Stomach (tissue), 9 donors: Measurements from ENCODE around the gene CABP2. TPM values are rescaled to one million over a fixed set of nuclear protein-coding genes. Genes with fewer than 3 reads are reported as not detected.

Source experiments
- DNase-seq, 2 donors: peaks; one replicate each; pipeline versions ENCODE4 v3.0.0 to v3.0.0-alpha.2; 2013 to 2019
- H3K27ac ChIP-seq, 5 donors: fragments of 200-600 bp in 4 of 5; sonication (generic) in 4 of 5; one replicate each; pipeline ENCODE4 v1.5.1; 2013 to 2019; ENCODE audit warnings: mild to moderate bottlenecking in 1 of 5, moderate library complexity in 1 of 5
- H3K27me3 ChIP-seq, 3 donors: fragments of 200-600 bp; sonication (generic); one replicate each; pipeline ENCODE4 v1.5.1; 2017 to 2019; ENCODE audit warnings: mixed run types in 1 of 3
- H3K36me3 ChIP-seq, 4 donors: fragments of 200-600 bp; sonication (generic); 1 replicate in 3 of 4; 2 replicates in 1 of 4; pipeline ENCODE4 v1.5.1; 2016 to 2019
- H3K4me1 ChIP-seq, 4 donors: fragments of 200-600 bp; sonication (generic); one replicate each; pipeline ENCODE4 v1.5.1; 2016 to 2019
- H3K4me3 ChIP-seq, 4 donors: fragments of 200-600 bp; sonication (generic) in 3 of 4; one replicate each; pipeline ENCODE4 v1.5.1; 2016 to 2019; ENCODE audit warnings: mild to moderate bottlenecking in 1 of 4
- H3K9me3 ChIP-seq, 4 donors: fragments of 200-600 bp; sonication (generic); one replicate each; pipeline ENCODE4 v1.5.1; 2016 to 2019
- CTCF ChIP-seq, 7 experiments: fragments of 450-650 bp in 4 of 7; fragments of 200-600 bp in 3 of 7; sonication (generic) in 3 of 7; IDR thresholded peaks; one replicate each; pipeline ENCODE4 v1.5.1; 2016 to 2019; ENCODE audit warnings: antibody characterized with exemption in 7 of 7, control low read depth in 2 of 7, mild to moderate bottlenecking in 1 of 7
- EP300 ChIP-seq: sonication (generic); formaldehyde crosslinking; IDR thresholded peaks from one replicate; pipeline ENCODE4 v1.6.1; 2017; ENCODE audit warnings: antibody characterized with exemption
- POLR2A ChIP-seq, 4 donors: fragments of 450-650 bp; IDR thresholded peaks; one replicate each; pipeline ENCODE4 v1.6.1; 2016; ENCODE audit warnings: antibody characterized with exemption in 4 of 4, control low read depth in 2 of 4, mild to moderate bottlenecking in 1 of 4, moderate library complexity in 1 of 4
- POLR2AphosphoS5 ChIP-seq, 3 donors: sonication (generic); formaldehyde crosslinking; IDR thresholded peaks; one replicate each; pipeline ENCODE4 v1.6.1; 2016; ENCODE audit warnings: antibody characterized with exemption in 3 of 3
- WGBS, 5 donors: extraction: QIAGEN DNeasy Blood & Tissue Kit in 3 of 5; methylation state at CpG; one replicate each; pipeline versions ENCODE4 v1.1.5 to v1.1.7; 2013 to 2018; 5-methylcytosine and 5-hydroxymethylcytosine counted together
- intact Hi-C: fragments of 100-400 bp; cut with DNase I; formaldehyde crosslinking; loops from one replicate; pipeline ENCODE4 v1.15.1; 2023; ENCODE audit warnings: low total_unique reads
- polyA plus RNA-seq, 3 donors: library from polyadenylated mRNA; stranded (reverse); fragments of 200-250 nt; gene quantifications; one replicate each; pipeline ENCODE4 v1.2.3, GENCODE V29; 2013
- total RNA-seq, 5 donors: library from RNA; depleted of rRNA; stranded (reverse); fragments of >200 nt; gene quantifications; one replicate each; pipeline versions ENCODE4 v1.1.0 to v1.2.3, GENCODE V29; 2014 to 2016
- donor health status: healthy with polysubstance abuse.
- donor health status: Bipolar disorder and iron deficiency.
- donor health status: healthy.

The CABP2 gene
- total and polyA plus RNA-seq, 8 donors: not detected

GRCh38 chr11:67503119-67504004 lies 19.9 kb downstream of the CABP2 start:
- Histone ChIP-seq H3K27ac (peak overlapping the region in 2 of 5 donors; percentile 98 to 99), H3K4me3 (peak overlapping the region; percentile 48 to 87 (median 70)), H3K27me3 (peaks cover 0 to 22% (median 0%) of the 10 kb centered on the region in 3 donors), H3K9me3 (no peaks in the 10 kb centered on the region), H3K4me1 (peaks cover 45 to 50% (median 47%) of the 10 kb centered on the region in 4 donors), H3K36me3 (peaks cover 0 to 46% (median 27%) of the 10 kb centered on the region in 4 donors)
- TF ChIP-seq POLR2AphosphoS5 (IDR thresholded peaks at IDR 0.05): no peak
- TF ChIP-seq CTCF (IDR thresholded peaks at IDR 0.05): no peak
- TF ChIP-seq EP300: no peak
- TF ChIP-seq POLR2A (IDR thresholded peaks at IDR 0.05): no peak
- no peak for DNase-seq
- intact Hi-C loops: loop anchor here (10.0 kb wide), 1 partner anchor 69 kb away; the partner anchor contains the start of gene PTPRCAP
- 78 to 85% (median 85%) methylated on average over 16 to 19 of the region's 19 CpGs for WGBS, 5 donors

GRCh38 chr11:67502328-67502979 lies 20.8 kb downstream of the CABP2 start:
- intact Hi-C loops: loop anchor here (10.0 kb wide), 1 partner anchor 68 kb away; the partner anchor contains the start of gene PTPRCAP
- no peak for DNase-seq

DNA sequence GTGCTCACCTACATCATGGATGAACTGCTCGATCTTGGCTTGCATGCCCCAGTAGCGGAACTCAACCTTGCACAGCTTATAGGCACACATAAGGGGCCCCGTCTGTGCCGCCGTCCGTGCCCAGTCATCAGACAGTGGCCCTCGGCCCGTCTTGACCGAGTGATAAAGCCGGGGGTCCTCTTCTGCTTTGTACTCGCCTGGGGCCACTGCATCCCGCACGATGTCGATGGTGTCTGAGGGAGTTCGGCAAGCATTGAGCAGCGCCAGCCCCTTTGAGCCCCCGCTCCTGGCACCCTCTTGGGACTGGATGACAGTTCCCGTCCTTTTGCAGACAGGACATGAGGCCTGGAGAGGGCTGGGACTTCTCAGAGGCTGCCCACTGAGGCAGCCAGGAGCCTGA lies 21.4 kb downstream of the CABP2 start:
- Histone ChIP-seq H3K4me3 (no peak overlapping the region), H3K36me3 (peaks cover 0 to 59% (median 41%) of the 10 kb centered on the region in 4 donors), H3K27ac (no peak overlapping the region), H3K4me1 (peaks cover 35 to 39% (median 37%) of the 10 kb centered on the region in 4 donors), H3K9me3 (no peaks in the 10 kb centered on the region), H3K27me3 (peaks cover 0 to 22% (median 0%) of the 10 kb centered on the region in 3 donors)
- intact Hi-C loops: loop anchor here (10.0 kb wide), 1 partner anchor 67 kb away; the partner anchor contains the start of gene PTPRCAP
- no peak for TF ChIP-seq POLR2A (IDR thresholded peaks at IDR 0.05)
- TF ChIP-seq CTCF (IDR thresholded peaks at IDR 0.05): no peak
- no peak for TF ChIP-seq EP300
- TF ChIP-seq POLR2AphosphoS5 (IDR thresholded peaks at IDR 0.05): no peak
- no peak for DNase-seq
- 94 to 98% (median 98%) methylated on average over 15 to 18 of the region's 18 CpGs for WGBS, 5 donors

More at GRCh38 chr11:67502328-67502979, 20.8 kb downstream of the CABP2 start:
- H3K4me3 ChIP-seq: no peak overlapping the region
- peaks cover 41 to 45% (median 43%) of the 10 kb centered on the region in 4 donors for H3K4me1 ChIP-seq
- peaks cover 0 to 55% (median 36%) of the 10 kb centered on the region in 4 donors for H3K36me3 ChIP-seq
- no peak for TF ChIP-seq CTCF (IDR thresholded peaks at IDR 0.05)
- no peak for TF ChIP-seq EP300
- TF ChIP-seq POLR2A (IDR thresholded peaks at IDR 0.05): no peak
- no peak for TF ChIP-seq POLR2AphosphoS5 (IDR thresholded peaks at IDR 0.05)
- peaks cover 0 to 22% (median 0%) of the 10 kb centered on the region in 3 donors for H3K27me3 ChIP-seq
- no peak overlapping the region for H3K27ac ChIP-seq
- H3K9me3 ChIP-seq: no peaks in the 10 kb centered on the region
- 95 to 100% (median 97%) methylated on average over 2 to 18 of the region's 18 CpGs for WGBS, 5 donors
